ENCODE measurements around the gene LAMA2. TPM values are rescaled to one million over a fixed set of nuclear protein-coding genes. Genes with fewer than 3 reads are reported as not detected.
A peak's percentile ranks its signal among the peaks of the same experiment; 100 is the strongest.

Gene LAMA2
- total and polyA plus RNA-seq, 4 donors = 5.2 to 105 (median 45.9) TPM

DNA sequence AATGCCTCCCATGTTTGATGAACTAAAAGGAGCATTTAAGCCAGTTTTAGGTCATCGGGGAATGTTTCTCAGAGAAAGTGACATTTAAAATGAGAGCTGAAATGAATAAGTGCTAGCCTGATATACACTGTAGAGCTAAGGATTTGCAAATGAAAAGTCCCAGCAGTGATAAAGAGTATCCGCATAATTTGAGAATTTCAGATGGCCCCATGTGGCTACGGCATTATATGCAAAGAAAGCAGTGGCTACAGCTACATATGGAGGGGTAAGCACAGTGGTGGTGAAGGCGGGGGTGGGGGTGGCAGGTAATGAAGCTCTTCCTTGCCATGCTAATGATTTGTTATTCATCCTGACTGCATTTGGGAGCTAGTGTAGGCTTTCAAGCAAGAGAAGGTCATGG is 455.7 kb downstream of the LAMA2 start:
- DNase-seq (no peak), ATAC-seq (ENCODE audit: insufficient read depth, low FRiP score) (no peak)
- WGBS, 2 donors = 90 to 94% methylated on average over 4 of the region's 4 CpGs
- Histone ChIP-seq H3K27me3 (ENCODE audit: control insufficient read depth in 3 of 3, insufficient read depth in 3 of 3, low read length in 2 of 3) (no peaks in the 10 kb centered on the region), H3K9me3 (ENCODE audit: control insufficient read depth in 4 of 4, insufficient read depth in 3 of 4, low read length in 3 of 4) (no peaks in the 10 kb centered on the region), H3K36me3 (ENCODE audit: control insufficient read depth in 4 of 4, insufficient read depth in 4 of 4, low read length in 4 of 4) (peaks cover 0 to 11% (median 2%) of the 10 kb centered on the region in 4 donors), H3K4me3 (no peak overlapping the region), H3K9ac (ENCODE audit: insufficient read depth in 1 of 2, low read length in 2 of 2) (no peak overlapping the region), H3K4me1 (ENCODE audit: control insufficient read depth in 5 of 5, insufficient read depth in 5 of 5, low read length in 5 of 5) (peaks cover 0 to 4% (median 0%) of the 10 kb centered on the region in 5 donors), H3K27ac (ENCODE audit: low read depth in 1 of 2, low read length in 1 of 2) (no peak overlapping the region)
- TF ChIP-seq, protein P1, sequence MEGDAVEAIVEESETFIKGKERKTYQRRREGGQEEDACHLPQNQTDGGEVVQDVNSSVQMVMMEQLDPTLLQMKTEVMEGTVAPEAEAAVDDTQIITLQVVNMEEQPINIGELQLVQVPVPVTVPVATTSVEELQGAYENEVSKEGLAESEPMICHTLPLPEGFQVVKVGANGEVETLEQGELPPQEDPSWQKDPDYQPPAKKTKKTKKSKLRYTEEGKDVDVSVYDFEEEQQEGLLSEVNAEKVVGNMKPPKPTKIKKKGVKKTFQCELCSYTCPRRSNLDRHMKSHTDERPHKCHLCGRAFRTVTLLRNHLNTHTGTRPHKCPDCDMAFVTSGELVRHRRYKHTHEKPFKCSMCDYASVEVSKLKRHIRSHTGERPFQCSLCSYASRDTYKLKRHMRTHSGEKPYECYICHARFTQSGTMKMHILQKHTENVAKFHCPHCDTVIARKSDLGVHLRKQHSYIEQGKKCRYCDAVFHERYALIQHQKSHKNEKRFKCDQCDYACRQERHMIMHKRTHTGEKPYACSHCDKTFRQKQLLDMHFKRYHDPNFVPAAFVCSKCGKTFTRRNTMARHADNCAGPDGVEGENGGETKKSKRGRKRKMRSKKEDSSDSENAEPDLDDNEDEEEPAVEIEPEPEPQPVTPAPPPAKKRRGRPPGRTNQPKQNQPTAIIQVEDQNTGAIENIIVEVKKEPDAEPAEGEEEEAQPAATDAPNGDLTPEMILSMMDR (IDR thresholded peaks at IDR 0.05; ENCODE audit: control extremely low read depth, extremely low read depth) = no peak

DNA sequence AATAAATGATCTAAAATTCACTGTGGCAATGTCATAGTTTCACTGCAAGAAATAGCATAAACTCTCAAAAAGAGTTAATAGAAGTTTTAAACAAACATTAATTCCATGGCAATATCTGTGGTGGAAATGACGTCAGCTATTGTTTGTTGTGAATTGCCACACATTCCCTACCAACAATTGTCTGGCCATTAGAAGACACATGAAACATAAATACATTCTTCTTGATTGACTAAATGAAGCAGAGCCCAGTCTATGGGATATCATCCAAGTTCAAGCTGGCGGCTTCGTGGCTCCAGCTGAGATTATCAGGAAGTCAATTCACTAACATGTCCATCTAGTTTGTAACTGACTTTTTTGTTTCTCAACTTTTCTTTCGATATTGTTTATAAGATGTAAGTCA is 458.0 kb downstream of the LAMA2 start:
- H3K4me1 ChIP-seq (ENCODE audit: control insufficient read depth in 5 of 5, insufficient read depth in 5 of 5, low read length in 5 of 5) = peaks cover 0 to 10% (median 0%) of the 10 kb centered on the region in 5 donors
- no peaks in the 10 kb centered on the region for H3K9me3 ChIP-seq (ENCODE audit: control insufficient read depth in 4 of 4, insufficient read depth in 3 of 4, low read length in 3 of 4)
- H3K36me3 ChIP-seq (ENCODE audit: control insufficient read depth in 4 of 4, insufficient read depth in 4 of 4, low read length in 4 of 4) = peaks cover 0 to 11% (median under 1%) of the 10 kb centered on the region in 4 donors
- H3K27me3 ChIP-seq (ENCODE audit: control insufficient read depth in 3 of 3, insufficient read depth in 3 of 3, low read length in 2 of 3) = no peaks in the 10 kb centered on the region
- ATAC-seq (ENCODE audit: insufficient read depth, low FRiP score) (no peak), DNase-seq (peak in 2 of 3 donors; percentile 31 to 47)
- H3K4me3 ChIP-seq = no peak overlapping the region
- TF ChIP-seq, protein P1 (IDR thresholded peaks at IDR 0.05; ENCODE audit: control extremely low read depth, extremely low read depth) = no peak
- peak overlapping the region in 1 of 2 donors; percentile 60 for H3K27ac ChIP-seq (ENCODE audit: low read depth in 1 of 2, low read length in 1 of 2)
- H3K9ac ChIP-seq (ENCODE audit: insufficient read depth in 1 of 2, low read length in 2 of 2) = no peak overlapping the region
- WGBS, 2 donors = 61 to 73% methylated on average over 4 of the region's 4 CpGs

DNA sequence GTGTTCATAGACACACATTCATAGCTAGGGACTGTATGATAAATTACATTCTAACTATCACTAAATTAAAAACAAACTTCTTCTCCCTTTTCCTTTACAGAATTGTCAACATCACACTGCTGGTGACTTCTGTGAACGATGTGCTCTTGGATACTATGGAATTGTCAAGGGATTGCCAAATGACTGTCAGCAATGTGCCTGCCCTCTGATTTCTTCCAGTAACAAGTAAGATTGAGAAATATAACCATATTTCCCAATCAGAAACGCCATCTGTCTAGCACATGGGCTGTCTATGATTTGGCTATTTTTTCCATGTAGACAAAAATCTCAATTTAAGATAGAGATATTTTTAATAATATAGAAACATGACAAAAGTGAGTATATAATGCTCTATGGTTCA is 459.3 kb downstream of the LAMA2 start:
- WGBS, 2 donors = 54 to 62% methylated on average over 2 of the region's 2 CpGs
- no peak overlapping the region for H3K4me3 ChIP-seq
- TF ChIP-seq, protein P1 (IDR thresholded peaks at IDR 0.05; ENCODE audit: control extremely low read depth, extremely low read depth) = no peak
- no peaks in the 10 kb centered on the region for H3K27me3 ChIP-seq (ENCODE audit: control insufficient read depth in 3 of 3, insufficient read depth in 3 of 3, low read length in 2 of 3)
- ATAC-seq (ENCODE audit: insufficient read depth, low FRiP score) (no peak), DNase-seq (peak in 2 of 3 donors; percentile 43 to 69)
- H3K9ac ChIP-seq (ENCODE audit: insufficient read depth in 1 of 2, low read length in 2 of 2) = no peak overlapping the region
- H3K36me3 ChIP-seq (ENCODE audit: control insufficient read depth in 4 of 4, insufficient read depth in 4 of 4, low read length in 4 of 4) = peaks cover 0 to 12% (median under 1%) of the 10 kb centered on the region in 4 donors
- H3K4me1 ChIP-seq (ENCODE audit: control insufficient read depth in 5 of 5, insufficient read depth in 5 of 5, low read length in 5 of 5) = peaks cover 0 to 13% (median 0%) of the 10 kb centered on the region in 5 donors
- no peaks in the 10 kb centered on the region for H3K9me3 ChIP-seq (ENCODE audit: control insufficient read depth in 4 of 4, insufficient read depth in 3 of 4, low read length in 3 of 4)
- H3K27ac ChIP-seq (ENCODE audit: low read depth in 1 of 2, low read length in 1 of 2) = no peak overlapping the region

GRCh38 chr6:129342796-129343195 is 459.9 kb downstream of the LAMA2 start:
- ATAC-seq (ENCODE audit: insufficient read depth, low FRiP score) (no peak), DNase-seq (no peak)
- no peak overlapping the region for H3K4me3 ChIP-seq
- TF ChIP-seq, protein P1 (IDR thresholded peaks at IDR 0.05; ENCODE audit: control extremely low read depth, extremely low read depth) = no peak
- 85 to 91% methylated on average over 2 of the region's 2 CpGs for WGBS, 2 donors
- H3K36me3 ChIP-seq (ENCODE audit: control insufficient read depth in 4 of 4, insufficient read depth in 4 of 4, low read length in 4 of 4) = peaks cover 0 to 16% (median under 1%) of the 10 kb centered on the region in 4 donors
- peaks cover 0 to 15% (median 0%) of the 10 kb centered on the region in 5 donors for H3K4me1 ChIP-seq (ENCODE audit: control insufficient read depth in 5 of 5, insufficient read depth in 5 of 5, low read length in 5 of 5)
- no peaks in the 10 kb centered on the region for H3K9me3 ChIP-seq (ENCODE audit: control insufficient read depth in 4 of 4, insufficient read depth in 3 of 4, low read length in 3 of 4)
- no peak overlapping the region for H3K27ac ChIP-seq (ENCODE audit: low read depth in 1 of 2, low read length in 1 of 2)
- no peak overlapping the region for H3K9ac ChIP-seq (ENCODE audit: insufficient read depth in 1 of 2, low read length in 2 of 2)
- no peaks in the 10 kb centered on the region for H3K27me3 ChIP-seq (ENCODE audit: control insufficient read depth in 3 of 3, insufficient read depth in 3 of 3, low read length in 2 of 3)
